Colon (tissue), 2 donors: ENCODE results near the gene CDH26.
"Not testable (repeated sequence)": the region's sequence is repeated elsewhere in the genome, so short reads cannot be mapped to it uniquely, and the experiment has no call there.

Source experiments
- FAIRE-seq: peaks from 2 replicates; lab custom pipeline; 2012; peaks lifted over from hg19 to GRCh38; lab: Jason Lieb, UNC
- donor health status: control.
- donor health status: control.

Gene CDH26

GRCh38 chr20:59940956-59941294 is 17.3 kb upstream of the CDH26 start:
- FAIRE-seq = no peak

- no peak for FAIRE-seq
These were observed 16.0 kb upstream of the CDH26 start for GRCh38 chr20:59942245-59942644.

- no peak for FAIRE-seq
These were observed 13.5 kb upstream of the CDH26 start for GRCh38 chr20:59944726-59945125.

GRCh38 chr20:59945175-59945574 is 13.0 kb upstream of the CDH26 start:
- no peak for FAIRE-seq

- no peak for FAIRE-seq
These were observed 12.5 kb upstream of the CDH26 start for GRCh38 chr20:59945731-59946130.

- no peak for FAIRE-seq
These were observed 10.8 kb upstream of the CDH26 start for GRCh38 chr20:59947376-59947775.

- FAIRE-seq = no peak
These were observed 10.0 kb upstream of the CDH26 start for GRCh38 chr20:59948212-59948611.

- FAIRE-seq = no peak
These were observed 9.1 kb upstream of the CDH26 start for GRCh38 chr20:59948828-59949720.

GRCh38 chr20:59949911-59950310 is 8.3 kb upstream of the CDH26 start:
- no peak for FAIRE-seq

- FAIRE-seq = no peak
These were observed 3.5 kb upstream of the CDH26 start for GRCh38 chr20:59954718-59955117.

- FAIRE-seq = no peak
These were observed 3.0 kb upstream of the CDH26 start for GRCh38 chr20:59955131-59955796.

GRCh38 chr20:59957568-59957967 is 655 bp upstream of the CDH26 start:
- FAIRE-seq = not testable (repeated sequence)

GRCh38 chr20:59958626-59959025 is 403 bp downstream of the CDH26 start:
- FAIRE-seq = no peak

- no peak for FAIRE-seq
These were observed 3.2 kb downstream of the CDH26 start for GRCh38 chr20:59961423-59961822.

GRCh38 chr20:59962155-59962554 is 3.9 kb downstream of the CDH26 start:
- no peak for FAIRE-seq

- no peak for FAIRE-seq
These were observed 8.2 kb downstream of the CDH26 start for GRCh38 chr20:59966428-59966827.

- FAIRE-seq = no peak
These were observed 13.2 kb downstream of the CDH26 start for GRCh38 chr20:59971428-59971827.

- FAIRE-seq = no peak
These were observed 14.0 kb downstream of the CDH26 start for GRCh38 chr20:59972037-59972801.

- no peak for FAIRE-seq
These were observed 18.0 kb downstream of the CDH26 start for GRCh38 chr20:59976156-59976782.

GRCh38 chr20:59977086-59977485 is 18.9 kb downstream of the CDH26 start:
- FAIRE-seq = no peak

- FAIRE-seq = no peak
These were observed 24.9 kb downstream of the CDH26 start for GRCh38 chr20:59983076-59983475.

- FAIRE-seq = no peak
These were observed 26.3 kb downstream of the CDH26 start for GRCh38 chr20:59984541-59984940.
